GM19395 (cell line): ENCODE data around the gene SNAPIN.

ENCODE experiments used
- ATAC-seq: cut with Tn5 transposase; IDR thresholded peaks from one replicate; pipeline ENCODE4 v1.9.1; 2021; ENCODE audit warnings: mild to moderate bottlenecking, moderate library complexity; ENCODE audit not compliant: unreplicated experiment

The SNAPIN gene

DNA sequence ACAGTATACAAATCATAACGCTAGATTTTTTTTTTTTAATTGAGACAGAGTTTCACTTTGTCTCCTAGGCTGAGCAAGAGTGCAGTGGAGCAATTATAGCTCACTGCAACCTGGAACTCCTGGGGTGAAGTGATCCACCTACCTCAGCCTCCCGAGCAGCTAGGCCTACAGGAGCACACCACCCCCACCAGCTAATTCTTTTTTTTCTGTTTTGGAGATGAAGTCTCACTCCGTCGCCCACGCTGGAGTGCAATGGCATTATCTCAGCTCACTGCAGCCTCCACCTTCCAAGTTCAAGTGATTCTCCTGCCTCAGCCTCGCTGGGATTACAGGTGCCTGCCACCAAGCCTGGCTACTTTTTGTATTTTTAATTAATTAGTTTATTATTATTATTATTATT lies 41.3 kb downstream of the SNAPIN start:
- no peak for ATAC-seq

DNA sequence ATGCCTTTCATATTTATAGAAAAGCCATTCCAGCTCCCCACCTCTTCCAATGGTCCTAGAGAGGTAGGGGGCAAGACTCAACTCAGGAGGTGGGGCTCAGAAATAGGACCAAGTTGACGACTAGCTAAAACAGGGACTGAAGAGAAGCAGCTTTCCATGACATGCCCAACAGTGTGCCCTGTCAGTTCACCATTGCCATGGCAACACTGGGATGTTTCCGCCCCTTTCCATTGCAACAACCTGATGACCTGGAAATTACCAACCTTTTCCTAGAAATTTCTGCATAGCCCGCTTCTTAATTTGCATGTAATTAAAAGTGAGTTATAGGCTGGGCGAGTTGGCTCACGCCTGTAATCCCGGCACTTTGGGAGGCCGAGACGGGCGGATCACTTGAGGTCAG lies 47.0 kb downstream of the SNAPIN start:
- no peak for ATAC-seq

GRCh38 chr1:153711026-153711425 lies 52.5 kb downstream of the SNAPIN start:
- no peak for ATAC-seq
